ENCODE results near the gene FAM217B. TPM values are rescaled to one million over a fixed set of nuclear protein-coding genes. Genes with fewer than 3 reads are reported as not detected.

FAM217B gene
- total RNA-seq, 1 donor from 2014 or later: 27.6 TPM

GRCh38 chr20:59994697-59995122 is 54.5 kb downstream of the FAM217B start:
- TF ChIP-seq CTCF (conservative IDR thresholded peaks at IDR 0.05): no peak
- H3K36me3 Mint-ChIP-seq: no peaks in the 10 kb centered on the region
- H3K27ac Mint-ChIP-seq: no peak overlapping the region
- H3K9me3 Mint-ChIP-seq: no peaks in the 10 kb centered on the region
- DNase-seq (ENCODE audit: extremely low spot score, unreplicated experiment): no peak
- peak overlapping the region; percentile 5 for H3K4me3 Mint-ChIP-seq
- H3K4me1 Mint-ChIP-seq (ENCODE audit: unreplicated experiment): peaks cover 4% of the 10 kb centered on the region
- H3K27me3 Mint-ChIP-seq: peaks cover 9% of the 10 kb centered on the region

DNA sequence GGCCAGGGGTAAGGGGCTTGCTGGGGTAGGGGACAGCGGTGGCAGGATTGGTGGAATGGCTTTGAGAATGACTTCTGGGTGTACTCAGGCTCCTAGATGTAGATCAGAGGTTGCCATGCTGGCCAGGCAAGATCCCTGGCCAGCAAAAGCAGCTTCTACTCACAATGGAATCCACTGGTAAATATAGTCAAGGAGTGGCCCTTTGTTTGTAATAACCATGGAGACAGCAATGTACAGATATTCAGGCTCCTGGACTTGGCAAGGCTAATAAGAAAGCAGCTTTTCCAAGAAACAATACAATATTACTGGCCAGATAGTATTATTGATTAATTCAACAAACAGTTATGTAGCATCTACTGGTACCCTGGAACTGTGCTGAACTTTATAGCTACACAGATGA is 55.9 kb downstream of the FAM217B start:
- Mint-ChIP-seq H3K36me3 (no peaks in the 10 kb centered on the region), H3K4me1 (ENCODE audit: unreplicated experiment) (peaks cover 10% of the 10 kb centered on the region), H3K9me3 (no peaks in the 10 kb centered on the region), H3K4me3 (no peak overlapping the region), H3K27me3 (peaks cover 9% of the 10 kb centered on the region), H3K27ac (peak overlapping the region; percentile 74)
- TF ChIP-seq CTCF (conservative IDR thresholded peaks at IDR 0.05): no peak
- no peak for DNase-seq (ENCODE audit: extremely low spot score, unreplicated experiment)

- no peak overlapping the region for H3K4me3 Mint-ChIP-seq
- H3K27ac Mint-ChIP-seq: no peak overlapping the region
- H3K27me3 Mint-ChIP-seq: peaks cover 9% of the 10 kb centered on the region
- H3K36me3 Mint-ChIP-seq: no peaks in the 10 kb centered on the region
- peaks cover 13% of the 10 kb centered on the region for H3K4me1 Mint-ChIP-seq (ENCODE audit: unreplicated experiment)
- H3K9me3 Mint-ChIP-seq: no peaks in the 10 kb centered on the region
- no peak for TF ChIP-seq CTCF (conservative IDR thresholded peaks at IDR 0.05)
- DNase-seq (ENCODE audit: extremely low spot score, unreplicated experiment): no peak
These were observed 57.7 kb downstream of the FAM217B start for GRCh38 chr20:59997896-59998295.

Other genes starting within 250 kb of the FAM217B start
- 0.88 and 1.6 TPM in 2 replicates for gene SYCP2, start 6.8 kb upstream of the FAM217B start, total RNA-seq (ENCODE audit: low replicate concordance)
- gene PPP1R3D, start 84 bp upstream of the FAM217B start, total RNA-seq (ENCODE audit: low replicate concordance): 6.4 and 7.6 TPM in 2 replicates
- 3.6 and 6.9 TPM in 2 replicates for gene CDH26, start 18.0 kb downstream of the FAM217B start, total RNA-seq (ENCODE audit: low replicate concordance)

Data from type B pancreatic cell (in vitro differentiated cells).